ENCODE results near the gene ACSS3. TPM values are rescaled to one million over a fixed set of nuclear protein-coding genes. Genes with fewer than 3 reads are reported as not detected.

ACSS3 gene
- total and polyA plus RNA-seq, 2 of the 8 experiments (the other 6 are each of a cell fraction or from before 2014, with no cell fraction given): 14.4 to 24.0 TPM

DNA sequence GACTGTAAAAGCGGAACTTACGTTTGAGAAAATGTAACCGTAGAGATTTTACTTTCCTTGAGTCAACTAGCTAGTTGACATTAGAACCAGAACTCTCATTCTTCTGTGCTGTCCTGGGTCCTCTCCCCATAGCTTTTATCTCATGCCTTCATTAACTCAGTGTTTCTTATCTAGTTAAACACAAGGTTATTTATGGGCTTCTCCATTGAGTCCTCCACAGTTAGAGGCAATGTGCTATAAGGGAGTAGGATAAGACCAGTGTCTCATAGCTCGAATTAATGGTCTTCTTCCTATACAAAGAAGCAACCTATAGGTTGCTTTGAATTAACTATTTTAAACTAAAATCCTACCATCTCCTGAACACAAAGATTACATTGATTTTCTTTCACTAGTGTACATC, 129.8 kb downstream of the ACSS3 start (continued):
- TF ChIP-seq NANOG (IDR thresholded peaks at IDR 0.05; ENCODE audit: insufficient read depth, low read depth, low read length, poor library complexity, severe bottlenecking) (no peak), SAP30 (IDR thresholded peaks at IDR 0.05; ENCODE audit: insufficient read depth, insufficient replicate concordance, low read length) (no peak), ZNF274 (IDR thresholded peaks at IDR 0.05; ENCODE audit: borderline replicate concordance, extremely low read depth, low read length) (no peak), ASH2L (IDR thresholded peaks at IDR 0.05; ENCODE audit: low read length) (no peak), SIX5 (IDR thresholded peaks at IDR 0.05; ENCODE audit: low read depth, low read length) (no peak), TAF7 (optimal IDR thresholded peaks at IDR 0.05; ENCODE audit: borderline replicate concordance, low read depth, low read length) (no peak)

All from H1 (cell line).